ENCODE results near the gene NFIA.

DNA sequence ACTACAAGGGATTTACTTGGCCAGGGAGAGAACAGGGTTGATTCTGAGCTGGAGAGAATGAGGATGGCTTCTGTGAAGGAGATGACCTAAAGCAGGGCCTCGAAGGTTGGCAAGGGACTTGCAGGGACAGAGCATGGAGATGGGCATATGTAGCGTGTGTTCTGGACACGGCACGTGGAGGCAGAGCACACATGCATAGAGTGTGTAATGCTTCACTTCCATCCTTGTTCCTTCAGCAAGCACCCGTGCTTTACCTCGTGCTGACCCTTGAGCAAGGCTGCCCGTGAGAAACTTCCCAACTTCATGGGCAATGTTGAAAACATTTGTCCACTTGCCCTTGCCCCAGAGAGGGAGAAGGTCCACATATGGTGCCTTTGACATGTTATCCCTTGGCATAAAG, 33.1 kb downstream of the NFIA start:
- TF ChIP-seq POLR2A (IDR thresholded peaks at IDR 0.05) (no peak), CTCF (IDR thresholded peaks at IDR 0.05) (no peak)

Data from esophagus squamous epithelium (tissue), 4 donors.